IMR-90 (cell line): ENCODE measurements around the gene ABTB2. TPM values are rescaled to one million over a fixed set of nuclear protein-coding genes. Genes with fewer than 3 reads are reported as not detected.

ENCODE experiments used
- ATAC-seq: fragments of 200-7000 bp; cut with Tn5 transposase; 2 replicates; pipeline ENCODE4 v1.9.1; 2020; ENCODE audit warnings: low read depth, mild to moderate bottlenecking, moderate library complexity
- BruUV-seq: library from RNA; stranded (reverse); fragments of 400-500 nt; replicated peaks from 2 replicates; lab custom pipeline; 2021; lab: Mats Ljungman, UMichigan
- CTCF ChIA-PET: fragments of 300-600 bp; formaldehyde crosslinking; extraction: SDS; loops from one replicate; lab custom pipeline; 2021; ENCODE audit warnings: antibody characterized with exemption; lab: Yijun Ruan, JAX
- POLR2A ChIA-PET: fragments of 300-600 bp; sonication (Branson Sonifier 250); formaldehyde crosslinking; loops from one replicate; lab custom pipeline; 2022; ENCODE audit warnings: antibody characterized with exemption; ENCODE audit not compliant: unreplicated experiment; lab: Charles Lee
- DNase-seq: peaks from one replicate; pipeline ENCODE4 v3.0.0; 2013
- H2AFZ ChIP-seq: replicated peaks from 2 replicates; pipeline ENCODE3; 2013; ENCODE audit warnings: low read length, mild to moderate bottlenecking; ENCODE audit not compliant: poor library complexity
- H2AK5ac ChIP-seq: 2 replicates; pipeline ENCODE4 v1.6.1; 2013; ENCODE audit warnings: low read depth, low read length, inconsistent platforms
- H2AK9ac ChIP-seq: replicated peaks from 2 replicates; pipeline ENCODE3; 2013; ENCODE audit warnings: mild to moderate bottlenecking, low read depth, low read length, moderate library complexity; ENCODE audit not compliant: poor library complexity
- H2BK120ac ChIP-seq: 2 replicates; pipeline ENCODE4 v1.6.1; 2013; ENCODE audit warnings: low read depth, low read length, inconsistent platforms
- H2BK15ac ChIP-seq: 3 replicates; pipeline ENCODE4 v1.6.1; 2013; ENCODE audit warnings: low read depth, low read length, inconsistent platforms
- H2BK20ac ChIP-seq: 2 replicates; pipeline ENCODE4 v1.6.1; 2013; ENCODE audit warnings: low read depth, mild to moderate bottlenecking, inconsistent platforms, low read length, moderate library complexity
- H2BK5ac ChIP-seq: 2 replicates; pipeline ENCODE4 v1.6.1; 2013; ENCODE audit warnings: mild to moderate bottlenecking, low read depth, low read length, inconsistent platforms; ENCODE audit not compliant: poor library complexity, severe bottlenecking
- H3K14ac ChIP-seq: replicated peaks from 2 replicates; pipeline ENCODE4 v1.6.1; 2013; ENCODE audit warnings: low read depth, low read length, inconsistent platforms
- H3K18ac ChIP-seq: 2 replicates; pipeline ENCODE4 v1.6.1; 2013; ENCODE audit warnings: low read depth, low read length, control low read depth
- H3K23ac ChIP-seq: 2 replicates; pipeline ENCODE4 v1.6.1; 2013; ENCODE audit warnings: low read depth, low read length, inconsistent platforms
- H3K27ac ChIP-seq: 2 replicates; pipeline ENCODE4 v1.5.1; 2013; ENCODE audit warnings: mild to moderate bottlenecking, control low read depth, low read length; ENCODE audit not compliant: insufficient read depth
- H3K27me3 ChIP-seq: 2 replicates; pipeline ENCODE4 v1.6.1; 2013; ENCODE audit warnings: low read length; ENCODE audit not compliant: control insufficient read depth, insufficient read depth
- H3K36me3 ChIP-seq: 2 replicates; pipeline ENCODE4 v1.6.1; 2013; ENCODE audit warnings: low read length, mixed read lengths; ENCODE audit not compliant: control insufficient read depth, insufficient read depth
- H3K4ac ChIP-seq: 2 replicates; pipeline ENCODE4 v1.6.1; 2013; ENCODE audit warnings: low read depth, low read length, inconsistent platforms
- H3K4me1 ChIP-seq: 2 replicates; pipeline ENCODE4 v1.6.1; 2013; ENCODE audit warnings: low read length, mixed read lengths; ENCODE audit not compliant: control insufficient read depth, insufficient read depth
- H3K4me2 ChIP-seq: 2 replicates; pipeline ENCODE4 v1.6.1; 2013; ENCODE audit warnings: low read depth, mild to moderate bottlenecking, control low read depth, low read length, moderate library complexity
- H3K4me3 ChIP-seq: 2 replicates; pipeline ENCODE4 v1.5.1; 2013; ENCODE audit warnings: low read depth, mild to moderate bottlenecking, control low read depth, low read length, moderate library complexity; ENCODE audit not compliant: insufficient read depth
- H3K56ac ChIP-seq: 2 replicates; pipeline ENCODE4 v1.6.1; 2013; ENCODE audit warnings: low read length, inconsistent platforms; ENCODE audit not compliant: insufficient read depth; ENCODE audit errors: extremely low read depth
- H3K79me1 ChIP-seq, 2 experiments: 2 replicates each; pipeline ENCODE4 v1.6.1; 2013; ENCODE audit warnings: low read length in 2 of 2, inconsistent platforms in 1 of 2, low read depth in 1 of 2
- H3K9ac ChIP-seq: 2 replicates; pipeline ENCODE4 v1.6.1; 2013; ENCODE audit warnings: low read depth, low read length, control low read depth
- H3K9me1 ChIP-seq: 2 replicates; pipeline ENCODE4 v1.6.1; 2013; ENCODE audit warnings: low read length, inconsistent platforms; ENCODE audit not compliant: insufficient read depth
- H3K9me3 ChIP-seq: 2 replicates; pipeline ENCODE4 v1.6.1; 2013; ENCODE audit warnings: low read length; ENCODE audit not compliant: control insufficient read depth, insufficient read depth
- H4K20me1 ChIP-seq: 2 replicates; pipeline ENCODE4 v1.6.1; 2013; ENCODE audit warnings: low read length, inconsistent platforms; ENCODE audit not compliant: insufficient read depth
- H4K5ac ChIP-seq: 2 replicates; pipeline ENCODE4 v1.6.1; 2013; ENCODE audit warnings: mild to moderate bottlenecking, low read depth, low read length, control low read depth
- H4K8ac ChIP-seq, 2 experiments: 2 replicates each; pipeline ENCODE4 v1.6.1; 2013; ENCODE audit warnings: low read depth in 2 of 2, low read length in 2 of 2, control low read depth in 1 of 2, inconsistent platforms in 1 of 2
- H4K91ac ChIP-seq: 2 replicates; pipeline ENCODE4 v1.6.1; 2013; ENCODE audit warnings: low read depth, low read length, inconsistent platforms; ENCODE audit not compliant: insufficient read depth
- BHLHE40 ChIP-seq: fragments of 150-350 bp; IDR thresholded peaks from 2 replicates; pipeline ENCODE4 v1.6.1; 2016; ENCODE audit warnings: mild to moderate bottlenecking, low read depth, low read length
- CEBPB ChIP-seq: IDR thresholded peaks from 2 replicates; pipeline ENCODE4 v1.6.1; 2012; ENCODE audit warnings: low read depth, low read length, improper control_type of control experiment
- CHD1 ChIP-seq: IDR thresholded peaks from 2 replicates; pipeline ENCODE4 v1.6.1; 2012; ENCODE audit warnings: low read depth, low read length, improper control_type of control experiment
- CTCF ChIP-seq: conservative IDR thresholded peaks from 2 replicates; pipeline ENCODE4 v1.5.1; 2012; ENCODE audit warnings: mild to moderate bottlenecking, low read depth, low read length, improper control_type of control experiment
- ELK1 ChIP-seq: fragments of 150-350 bp; IDR thresholded peaks from 2 replicates; pipeline ENCODE4 v1.6.1; 2016; ENCODE audit warnings: low read depth, mild to moderate bottlenecking, low read length, moderate library complexity, borderline replicate concordance
- FOS ChIP-seq: fragments of 150-350 bp; IDR thresholded peaks from 2 replicates; pipeline ENCODE4 v1.6.1; 2016; ENCODE audit warnings: low read depth, low read length
- MAFK ChIP-seq: IDR thresholded peaks from 2 replicates; pipeline ENCODE4 v1.6.1; 2012; ENCODE audit warnings: low read depth, low read length, improper control_type of control experiment
- MAZ ChIP-seq: IDR thresholded peaks from 2 replicates; pipeline ENCODE4 v1.6.1; 2012; ENCODE audit warnings: low read depth, mild to moderate bottlenecking, low read length, improper control_type of control experiment, moderate library complexity, borderline replicate concordance
- MXI1 ChIP-seq: IDR thresholded peaks from 2 replicates; pipeline ENCODE4 v1.6.1; 2012; ENCODE audit warnings: low read depth, mild to moderate bottlenecking, low read length, moderate library complexity, borderline replicate concordance
- NFE2L2 ChIP-seq: fragments of 150-350 bp; IDR thresholded peaks from 2 replicates; pipeline ENCODE4 v1.6.1; 2016; ENCODE audit warnings: low read depth, mild to moderate bottlenecking, low read length
- POLR2A ChIP-seq: IDR thresholded peaks from 2 replicates; pipeline ENCODE4 v1.6.1; 2012; ENCODE audit warnings: mild to moderate bottlenecking, low read depth, low read length
- RAD21 ChIP-seq: IDR thresholded peaks from 2 replicates; pipeline ENCODE4 v1.6.1; 2012; ENCODE audit warnings: low read length, improper control_type of control experiment
- RCOR1 ChIP-seq: IDR thresholded peaks from 2 replicates; pipeline ENCODE4 v1.6.1; 2012; ENCODE audit warnings: mild to moderate bottlenecking, low read length, improper control_type of control experiment; ENCODE audit not compliant: insufficient replicate concordance
- RFX5 ChIP-seq: IDR thresholded peaks from 2 replicates; pipeline ENCODE4 v1.8.0; 2012; ENCODE audit warnings: low read depth, mild to moderate bottlenecking, low read length, moderate library complexity
- SMC3 ChIP-seq: fragments of 150-350 bp; IDR thresholded peaks from 2 replicates; pipeline ENCODE4 v1.6.1; 2016; ENCODE audit warnings: low read depth, mild to moderate bottlenecking, antibody characterized with exemption, low read length, moderate library complexity
- USF2 ChIP-seq: fragments of 150-350 bp; IDR thresholded peaks from 2 replicates; pipeline ENCODE4 v1.6.1; 2017; ENCODE audit warnings: mild to moderate bottlenecking, antibody characterized with exemption, low read length, low read depth
- WGBS, 2 experiments: methylation state at CpG; one replicate each; pipeline versions ENCODE4 v1.1.5 to v1.1.7; 2013; ENCODE audit warnings: missing lambda C conversion rate in 2 of 2; ENCODE audit not compliant: insufficient read length in 1 of 2; ENCODE audit errors: extremely low coverage in 2 of 2; 5-methylcytosine and 5-hydroxymethylcytosine counted together
- dilution Hi-C: fragments of 300-500 bp; cut with HindIII; formaldehyde crosslinking; loops from one replicate; pipeline ENCODE4 v1.14.3; 2018; ENCODE audit warnings: low sequenced_read_pairs; ENCODE audit not compliant: unreplicated experiment
- in situ Hi-C: fragments of 300-500 bp; cut with MboI; formaldehyde crosslinking; loops from 3 replicates; pipeline ENCODE4 v1.14.3; 2019; ENCODE audit warnings: low sequenced_read_pairs, inconsistent platforms, mixed read lengths
- intact Hi-C: fragments of 100-400 bp; cut with micrococcal nuclease; formaldehyde crosslinking; loops from 2 replicates; pipeline ENCODE4 v1.10.0; 2022
- polyA plus RNA-seq, 3 experiments: library from polyadenylated mRNA; depleted of rRNA; stranded (reverse); fragments of >200 nt; gene quantifications; 2 replicates each; pipeline ENCODE4 v1.2.3, GENCODE V29; 2012; ENCODE audit warnings: low replicate concordance in 1 of 3
- total RNA-seq: library from RNA; depleted of rRNA; stranded (reverse); fragments of >200 nt; gene quantifications from 2 replicates; pipeline ENCODE4 v1.2.3, GENCODE V29; 2012

Gene ABTB2
- total and polyA plus RNA-seq, 2 of the 4 experiments (the other 2 are of a cell fraction), result 0.18 to 2.0 TPM

- H2BK20ac ChIP-seq, result no peak overlapping the region
- in situ Hi-C loops, result no loop called here
- H3K4me1 ChIP-seq, result peaks cover 5% of the 10 kb centered on the region; the same call in 1 of the 2 replicates
- H3K36me3 ChIP-seq, result no peaks in the 10 kb centered on the region
- no peak overlapping the region for H3K23ac ChIP-seq
- CTCF ChIA-PET, result no interaction called here
- peaks cover 6% of the 10 kb centered on the region; the same call in 1 of the 2 replicates for H3K9me1 ChIP-seq
- H4K8ac ChIP-seq, result no peak overlapping the region
- H3K4me3 ChIP-seq, result no peak overlapping the region
- no peak overlapping the region for H2BK120ac ChIP-seq
- no peaks in the 10 kb centered on the region for H3K79me1 ChIP-seq
- no peak overlapping the region for H3K18ac ChIP-seq
- TF ChIP-seq RCOR1 (no peak), MAFK (no peak), RFX5 (no peak), USF2 (no peak), BHLHE40 (no peak), RAD21 (no peak), CEBPB (no peak), ELK1 (no peak), SMC3 (no peak), CHD1 (no peak), CTCF (no peak), MAZ (no peak), POLR2A (no peak), FOS (no peak), MXI1 (no peak), NFE2L2 (no peak)
- no peak overlapping the region for H3K9ac ChIP-seq
- H4K5ac ChIP-seq, result no peak overlapping the region
- BruUV-seq, result no TSS peak
- no peak overlapping the region for H4K91ac ChIP-seq
- H3K4ac ChIP-seq, result no peak overlapping the region
- no CpG with 5 or more reads among the region's 7 CpGs for WGBS, 2 experiments
- H2AK5ac ChIP-seq, result 0 out of 2 replicates have a peak overlapping the region, but pooled peaks have one; percentile 24
- intact Hi-C loops, result no loop called here
- no peak for ATAC-seq
- H2AFZ ChIP-seq, result peak overlapping the region; percentile 4
- POLR2A ChIA-PET, result interaction anchor here (0.6 kb wide), 1 partner anchor 64 kb away, joined by 5 read pairs; no protein-coding TSS in a partner anchor
- no peak overlapping the region for H3K56ac ChIP-seq
- H3K27ac ChIP-seq, result no peak overlapping the region
- no peak overlapping the region for H3K4me2 ChIP-seq
- no peak overlapping the region for H2BK15ac ChIP-seq
- dilution Hi-C loops, result no loop called here
- no peak overlapping the region for H2BK5ac ChIP-seq
- peaks cover 10% of the 10 kb centered on the region for H3K27me3 ChIP-seq
- H3K14ac ChIP-seq, result 0 out of 2 replicates have a peak overlapping the region, but pooled peaks have one; percentile 7
- H2AK9ac ChIP-seq, result no peak overlapping the region
- no peaks in the 10 kb centered on the region for H3K9me3 ChIP-seq
- H4K20me1 ChIP-seq, result no peaks in the 10 kb centered on the region
- no peak for DNase-seq
Observed at GRCh38 chr11:34252015-34252414, 105.8 kb downstream of the ABTB2 start.
